ENCODE measurements around the gene ANO8. TPM values are rescaled to one million over a fixed set of nuclear protein-coding genes. Genes with fewer than 3 reads are reported as not detected.
A peak's percentile ranks its signal among the peaks of the same experiment; 100 is the strongest.
"Not testable (repeated sequence)": the region's sequence is repeated elsewhere in the genome, so short reads cannot be mapped to it uniquely, and the experiment has no call there.

The ANO8 gene
- total and polyA plus RNA-seq, 3 experiments from 2014 or later = 0.43 to 5.1 (median 4.1) TPM

DNA sequence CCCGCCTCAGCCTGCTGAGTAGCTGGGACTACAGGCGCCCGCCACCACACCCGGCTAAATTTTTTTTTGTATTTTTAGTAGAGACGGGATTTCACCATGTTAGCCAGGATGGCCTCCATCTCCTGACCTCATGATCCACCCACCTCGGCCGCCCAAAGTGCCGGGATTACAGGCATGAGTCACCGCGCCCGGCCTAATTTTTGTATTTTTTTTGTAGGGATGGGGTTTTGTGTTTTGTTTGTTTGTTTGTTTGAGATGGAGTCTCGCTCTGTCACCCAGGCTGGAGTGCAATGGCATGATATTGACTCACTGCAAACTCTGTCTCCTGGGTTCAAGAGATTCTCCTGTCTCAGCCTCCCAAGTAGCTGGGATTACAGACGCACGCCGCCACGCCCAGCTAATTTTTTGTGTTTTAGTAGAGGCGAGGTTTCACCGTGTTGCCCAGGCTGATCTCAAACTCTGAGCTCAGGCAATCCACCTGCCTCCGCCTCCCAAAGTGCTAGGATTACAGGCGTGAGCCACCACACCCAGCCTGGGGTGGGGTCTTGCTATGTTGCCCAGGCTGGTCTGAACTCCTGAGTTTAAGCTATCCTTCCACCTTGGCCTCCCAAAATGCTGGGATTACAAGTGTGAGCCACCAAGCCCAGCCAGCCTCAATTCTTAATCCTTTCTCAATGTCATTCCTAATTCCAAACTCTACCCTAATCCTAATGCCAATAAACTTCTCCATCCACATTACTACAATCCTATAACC lies 29.4 kb upstream of the ANO8 start:
- H3K36me3 Mint-ChIP-seq; DNase-seq; H3K4me3 ChIP-seq (ENCODE audit: low read length); H3K9me3 ChIP-seq (ENCODE audit: low read length); H3K9me3 Mint-ChIP-seq; POLR2A ChIA-PET; H3K4me1 ChIP-seq (ENCODE audit: insufficient read depth, low read length); H3K4me1 Mint-ChIP-seq; H3K4me3 Mint-ChIP-seq; H3K27ac Mint-ChIP-seq; H3K27me3 ChIP-seq (ENCODE audit: insufficient read depth, low read length, poor library complexity, severe bottlenecking); H3K27ac ChIP-seq (ENCODE audit: low read depth, low read length); H3K36me3 ChIP-seq (ENCODE audit: insufficient read depth, low read length): not testable (repeated sequence)
- peaks cover 8 to 19% of the 10 kb centered on the region in 2 donors for H3K27me3 Mint-ChIP-seq
- CTCF ChIA-PET = interaction anchor here (0.9 to 1.2 kb wide), 2 partner anchors 22 to 51 kb away, joined by 3 to 4 read pairs; no protein-coding TSS in a partner anchor

DNA sequence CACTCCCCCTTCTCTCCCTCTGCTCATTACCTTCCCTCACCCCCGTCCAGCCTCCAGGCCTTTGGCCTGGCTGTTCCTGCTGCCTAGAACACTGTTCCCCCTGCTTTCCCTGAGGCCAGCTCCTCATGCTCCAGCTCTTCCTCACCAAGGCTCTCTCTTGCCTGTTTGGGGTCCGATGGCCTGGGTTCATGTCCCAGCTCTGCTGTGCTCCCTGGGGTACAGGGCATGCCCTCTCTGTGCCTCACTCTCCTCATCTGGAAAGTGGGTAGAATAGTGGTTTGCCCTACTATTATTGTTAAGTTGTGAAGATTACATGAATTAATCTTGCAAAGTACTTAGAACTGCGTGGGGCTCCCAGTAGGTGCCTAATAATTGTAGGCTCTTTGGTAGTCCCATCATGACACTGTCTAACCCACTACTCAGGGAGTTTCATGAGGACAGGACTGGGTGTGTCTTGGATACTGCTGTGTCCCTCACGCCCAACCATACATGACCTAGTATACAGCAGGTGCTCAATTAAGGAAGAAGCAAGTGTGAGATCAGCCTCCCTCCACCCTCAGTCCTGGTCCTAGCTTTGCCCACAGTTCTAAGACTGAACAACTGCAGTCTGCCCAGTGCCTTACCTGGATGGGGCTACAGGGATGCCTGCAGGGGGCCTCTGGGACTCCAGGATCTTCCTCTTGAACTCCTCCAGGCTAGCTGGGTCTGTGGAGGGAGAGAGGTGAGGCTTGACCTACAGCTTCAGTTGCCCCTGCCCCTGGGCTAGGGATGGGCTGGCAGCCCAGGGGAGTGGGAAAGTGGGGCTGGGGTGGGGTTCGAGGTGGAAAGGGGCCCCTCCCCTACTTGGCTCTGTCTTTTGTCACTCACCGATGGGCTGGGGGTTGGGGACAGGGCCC lies 25.5 kb upstream of the ANO8 start:
- Mint-ChIP-seq H3K27me3 (peaks cover 3% of the 10 kb centered on the region in 2 donors), H3K36me3 (no peaks in the 10 kb centered on the region), H3K27ac (no peak overlapping the region), H3K4me3 (no peak overlapping the region), H3K9me3 (no peaks in the 10 kb centered on the region), H3K4me1 (no peaks in the 10 kb centered on the region)
- DNase-seq = no peak
- CTCF ChIA-PET = interaction anchor here (1.0 kb wide), 1 partner anchor 26 kb away, joined by 3 read pairs; no protein-coding TSS in a partner anchor
- H3K4me1 ChIP-seq (ENCODE audit: insufficient read depth, low read length) = no peaks in the 10 kb centered on the region
- POLR2A ChIA-PET = no interaction called here
- H3K27me3 ChIP-seq (ENCODE audit: insufficient read depth, low read length, poor library complexity, severe bottlenecking) = no peaks in the 10 kb centered on the region
- no peaks in the 10 kb centered on the region for H3K9me3 ChIP-seq (ENCODE audit: low read length)
- no peak overlapping the region for H3K4me3 ChIP-seq (ENCODE audit: low read length)
- no peak overlapping the region for H3K27ac ChIP-seq (ENCODE audit: low read depth, low read length)
- H3K36me3 ChIP-seq (ENCODE audit: insufficient read depth, low read length) = no peaks in the 10 kb centered on the region

DNA sequence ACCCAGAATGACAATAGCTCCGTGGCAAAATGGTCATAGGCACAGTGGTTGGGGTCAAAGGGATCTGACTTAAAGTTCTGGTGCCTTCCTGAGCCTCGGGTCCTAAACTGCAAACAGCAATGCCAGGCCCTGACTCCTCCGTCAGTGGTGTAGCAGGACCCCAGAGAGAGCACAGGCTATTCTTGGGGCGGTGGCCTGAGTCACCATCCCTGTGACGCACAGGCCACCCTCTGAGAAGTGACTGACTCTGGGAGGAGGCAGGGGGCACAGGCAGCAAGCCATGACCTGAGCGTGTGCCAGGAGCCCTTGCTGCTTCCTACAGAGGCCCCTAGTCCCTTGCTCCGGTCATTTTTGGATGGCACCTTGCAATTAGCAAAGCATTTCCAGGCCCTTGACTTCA lies 23.7 kb upstream of the ANO8 start:
- no peaks in the 10 kb centered on the region for H3K4me1 ChIP-seq (ENCODE audit: insufficient read depth, low read length)
- DNase-seq = no peak
- no peak overlapping the region for H3K4me3 ChIP-seq (ENCODE audit: low read length)
- H3K27ac ChIP-seq (ENCODE audit: low read depth, low read length) = no peak overlapping the region
- CTCF ChIA-PET = interaction anchor here (0.7 kb wide), 1 partner anchor 13 kb away, joined by 3 read pairs; no protein-coding TSS in a partner anchor
- Mint-ChIP-seq H3K4me1 (no peaks in the 10 kb centered on the region), H3K27me3 (peaks cover 2 to 4% of the 10 kb centered on the region in 2 donors), H3K9me3 (no peaks in the 10 kb centered on the region), H3K36me3 (no peaks in the 10 kb centered on the region), H3K4me3 (no peak overlapping the region), H3K27ac (no peak overlapping the region)
- no peaks in the 10 kb centered on the region for H3K9me3 ChIP-seq (ENCODE audit: low read length)
- POLR2A ChIA-PET = interaction anchor here (0.7 kb wide), 1 partner anchor 815 kb away, joined by 3 read pairs; no protein-coding TSS in a partner anchor
- H3K27me3 ChIP-seq (ENCODE audit: insufficient read depth, low read length, poor library complexity, severe bottlenecking) = no peaks in the 10 kb centered on the region
- H3K36me3 ChIP-seq (ENCODE audit: insufficient read depth, low read length) = no peaks in the 10 kb centered on the region

- ChIA-PET CTCF (interaction anchor here (0.7 kb wide), 1 partner anchor 12 kb away, joined by 3 read pairs; no protein-coding TSS in a partner anchor), POLR2A (no interaction called here)
- H3K27ac ChIP-seq (ENCODE audit: low read depth, low read length) = no peak overlapping the region
- Mint-ChIP-seq H3K4me1 (no peaks in the 10 kb centered on the region), H3K27me3 (peaks cover 3 to 8% of the 10 kb centered on the region in 2 donors), H3K4me3 (no peak overlapping the region), H3K9me3 (no peaks in the 10 kb centered on the region), H3K36me3 (no peaks in the 10 kb centered on the region), H3K27ac (no peak overlapping the region)
- H3K4me1 ChIP-seq (ENCODE audit: insufficient read depth, low read length) = no peaks in the 10 kb centered on the region
- H3K9me3 ChIP-seq (ENCODE audit: low read length) = no peaks in the 10 kb centered on the region
- no peaks in the 10 kb centered on the region for H3K27me3 ChIP-seq (ENCODE audit: insufficient read depth, low read length, poor library complexity, severe bottlenecking)
- H3K4me3 ChIP-seq (ENCODE audit: low read length) = no peak overlapping the region
- DNase-seq = no peak
- no peaks in the 10 kb centered on the region for H3K36me3 ChIP-seq (ENCODE audit: insufficient read depth, low read length)
Measured at GRCh38 chr19:17357724-17358123, 23.1 kb upstream of the ANO8 start.

- CTCF ChIA-PET = no interaction called here
- Histone ChIP-seq H3K36me3 (ENCODE audit: insufficient read depth, low read length) (no peaks in the 10 kb centered on the region), H3K27me3 (ENCODE audit: insufficient read depth, low read length, poor library complexity, severe bottlenecking) (no peaks in the 10 kb centered on the region), H3K4me1 (ENCODE audit: insufficient read depth, low read length) (no peaks in the 10 kb centered on the region), H3K4me3 (ENCODE audit: low read length) (no peak overlapping the region), H3K27ac (ENCODE audit: low read depth, low read length) (no peak overlapping the region), H3K9me3 (ENCODE audit: low read length) (no peaks in the 10 kb centered on the region)
- Mint-ChIP-seq H3K36me3 (no peaks in the 10 kb centered on the region), H3K27ac (peak overlapping the region in 1 of 8 donors; percentile 13), H3K4me3 (no peak overlapping the region), H3K4me1 (no peaks in the 10 kb centered on the region), H3K27me3 (peaks cover 6 to 10% of the 10 kb centered on the region in 2 donors), H3K9me3 (no peaks in the 10 kb centered on the region)
- DNase-seq = no peak
- POLR2A ChIA-PET = no interaction called here
Measured at GRCh38 chr19:17357078-17357666, 22.5 kb upstream of the ANO8 start.

GRCh38 chr19:17353386-17353785 lies 18.7 kb upstream of the ANO8 start:
- H3K9me3 ChIP-seq (ENCODE audit: low read length) = no peaks in the 10 kb centered on the region
- DNase-seq = no peak
- Mint-ChIP-seq H3K27me3 (peaks cover 10 to 36% of the 10 kb centered on the region in 2 donors), H3K27ac (no peak overlapping the region), H3K4me3 (no peak overlapping the region), H3K36me3 (no peaks in the 10 kb centered on the region), H3K9me3 (no peaks in the 10 kb centered on the region), H3K4me1 (peaks cover 0 to 6% (median 0%) of the 10 kb centered on the region in 3 donors)
- H3K4me1 ChIP-seq (ENCODE audit: insufficient read depth, low read length) = no peaks in the 10 kb centered on the region
- CTCF ChIA-PET = no interaction called here
- POLR2A ChIA-PET = no interaction called here
- H3K36me3 ChIP-seq (ENCODE audit: insufficient read depth, low read length) = no peaks in the 10 kb centered on the region
- H3K27ac ChIP-seq (ENCODE audit: low read depth, low read length) = no peak overlapping the region
- peaks cover 6% of the 10 kb centered on the region for H3K27me3 ChIP-seq (ENCODE audit: insufficient read depth, low read length, poor library complexity, severe bottlenecking)
- H3K4me3 ChIP-seq (ENCODE audit: low read length) = no peak overlapping the region

GRCh38 chr19:17352608-17353280 lies 18.1 kb upstream of the ANO8 start:
- H3K9me3 Mint-ChIP-seq = no peaks in the 10 kb centered on the region
- peaks cover 13 to 40% of the 10 kb centered on the region in 2 donors for H3K27me3 Mint-ChIP-seq
- peaks cover 0 to 6% (median 0%) of the 10 kb centered on the region in 3 donors for H3K4me1 Mint-ChIP-seq
- Histone ChIP-seq H3K4me1 (ENCODE audit: insufficient read depth, low read length) (no peaks in the 10 kb centered on the region), H3K36me3 (ENCODE audit: insufficient read depth, low read length) (no peaks in the 10 kb centered on the region), H3K9me3 (ENCODE audit: low read length) (no peaks in the 10 kb centered on the region), H3K27ac (ENCODE audit: low read depth, low read length) (no peak overlapping the region), H3K4me3 (ENCODE audit: low read length) (no peak overlapping the region), H3K27me3 (ENCODE audit: insufficient read depth, low read length, poor library complexity, severe bottlenecking) (peaks cover 6% of the 10 kb centered on the region)
- H3K4me3 Mint-ChIP-seq = no peak overlapping the region
- CTCF ChIA-PET = no interaction called here
- no peak overlapping the region for H3K27ac Mint-ChIP-seq
- no peaks in the 10 kb centered on the region for H3K36me3 Mint-ChIP-seq
- POLR2A ChIA-PET = no interaction called here
- no peak for DNase-seq

Measured in CD8-positive, alpha-beta memory T cell (primary cell).